Gastrocnemius medialis (tissue), 4 donors: Measurements from ENCODE around the gene MESP2.

Experiments used
- CTCF ChIP-seq, 5 experiments: fragments of 450-650 bp in 3 of 5; fragments of 200-600 bp in 2 of 5; sonication (generic) in 2 of 5; IDR thresholded peaks in 4 of 5; conservative IDR thresholded peaks in 1 of 5; 1 replicate in 4 of 5; 2 replicates in 1 of 5; pipeline ENCODE4 v1.5.1; 2016 to 2019; ENCODE audit warnings: antibody characterized with exemption in 5 of 5, mild to moderate bottlenecking in 3 of 5, moderate library complexity in 3 of 5
- POLR2A ChIP-seq, 2 donors: fragments of 450-650 bp; IDR thresholded peaks; one replicate each; pipeline ENCODE4 v1.6.1; 2017; ENCODE audit warnings: antibody characterized with exemption in 2 of 2, mild to moderate bottlenecking in 2 of 2, moderate library complexity in 2 of 2

- TF ChIP-seq CTCF (IDR thresholded peaks at IDR 0.05 in 4 of 5, conservative IDR thresholded peaks at IDR 0.05 in 1 of 5) (no peak), POLR2A (IDR thresholded peaks at IDR 0.05) (no peak)
These were observed 36.1 kb downstream of the MESP2 start for GRCh38 chr15:89812011-89812846.
